ENCODE results near the gene ANKS6.

The ANKS6 gene

DNA sequence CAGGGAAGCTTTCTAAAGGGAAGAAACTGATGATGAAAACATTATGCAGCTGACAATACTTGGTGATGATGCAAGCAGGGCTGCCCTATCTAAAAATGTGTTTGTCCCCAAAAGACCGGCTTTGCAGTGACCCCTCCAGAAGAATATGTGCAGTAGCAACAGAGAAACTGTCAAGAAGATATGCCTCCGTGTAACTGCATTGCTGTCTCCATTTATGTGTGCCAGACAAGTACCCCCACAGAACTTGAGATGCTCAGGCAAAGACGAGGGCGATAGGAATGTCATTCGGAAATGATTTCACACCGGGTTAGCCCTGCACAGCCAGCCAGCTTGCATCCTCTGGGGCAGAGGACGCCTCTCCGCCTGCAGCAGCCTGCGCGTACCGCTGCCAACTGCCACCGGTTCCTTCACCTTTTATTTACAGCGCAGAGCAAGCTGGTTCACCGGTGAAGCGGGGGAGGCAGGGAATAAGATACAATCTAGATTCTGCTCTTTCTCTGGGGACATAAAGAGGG, 89.6 kb downstream of the ANKS6 start:
- DNase-seq (ENCODE audit: low read depth): peak; percentile 25
- TF ChIP-seq, protein P1, sequence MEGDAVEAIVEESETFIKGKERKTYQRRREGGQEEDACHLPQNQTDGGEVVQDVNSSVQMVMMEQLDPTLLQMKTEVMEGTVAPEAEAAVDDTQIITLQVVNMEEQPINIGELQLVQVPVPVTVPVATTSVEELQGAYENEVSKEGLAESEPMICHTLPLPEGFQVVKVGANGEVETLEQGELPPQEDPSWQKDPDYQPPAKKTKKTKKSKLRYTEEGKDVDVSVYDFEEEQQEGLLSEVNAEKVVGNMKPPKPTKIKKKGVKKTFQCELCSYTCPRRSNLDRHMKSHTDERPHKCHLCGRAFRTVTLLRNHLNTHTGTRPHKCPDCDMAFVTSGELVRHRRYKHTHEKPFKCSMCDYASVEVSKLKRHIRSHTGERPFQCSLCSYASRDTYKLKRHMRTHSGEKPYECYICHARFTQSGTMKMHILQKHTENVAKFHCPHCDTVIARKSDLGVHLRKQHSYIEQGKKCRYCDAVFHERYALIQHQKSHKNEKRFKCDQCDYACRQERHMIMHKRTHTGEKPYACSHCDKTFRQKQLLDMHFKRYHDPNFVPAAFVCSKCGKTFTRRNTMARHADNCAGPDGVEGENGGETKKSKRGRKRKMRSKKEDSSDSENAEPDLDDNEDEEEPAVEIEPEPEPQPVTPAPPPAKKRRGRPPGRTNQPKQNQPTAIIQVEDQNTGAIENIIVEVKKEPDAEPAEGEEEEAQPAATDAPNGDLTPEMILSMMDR (IDR thresholded peaks at IDR 0.05; ENCODE audit: insufficient read depth, low read depth, low read length, missing control alignments): no peak
- no peak overlapping the region for H3K4me3 ChIP-seq (ENCODE audit: low read length)

- TF ChIP-seq, protein P1 (IDR thresholded peaks at IDR 0.05; ENCODE audit: insufficient read depth, low read depth, low read length, missing control alignments): no peak
- H3K4me3 ChIP-seq (ENCODE audit: low read length): no peak overlapping the region
- no peak for DNase-seq (ENCODE audit: low read depth)
These were observed 93.4 kb downstream of the ANKS6 start for GRCh38 chr9:98702835-98703380.

- no peak overlapping the region for H3K4me3 ChIP-seq (ENCODE audit: low read length)
- no peak for DNase-seq (ENCODE audit: low read depth)
- TF ChIP-seq, protein P1 (IDR thresholded peaks at IDR 0.05; ENCODE audit: insufficient read depth, low read depth, low read length, missing control alignments): no peak
These were observed 94.0 kb downstream of the ANKS6 start for GRCh38 chr9:98702340-98702739.

DNA sequence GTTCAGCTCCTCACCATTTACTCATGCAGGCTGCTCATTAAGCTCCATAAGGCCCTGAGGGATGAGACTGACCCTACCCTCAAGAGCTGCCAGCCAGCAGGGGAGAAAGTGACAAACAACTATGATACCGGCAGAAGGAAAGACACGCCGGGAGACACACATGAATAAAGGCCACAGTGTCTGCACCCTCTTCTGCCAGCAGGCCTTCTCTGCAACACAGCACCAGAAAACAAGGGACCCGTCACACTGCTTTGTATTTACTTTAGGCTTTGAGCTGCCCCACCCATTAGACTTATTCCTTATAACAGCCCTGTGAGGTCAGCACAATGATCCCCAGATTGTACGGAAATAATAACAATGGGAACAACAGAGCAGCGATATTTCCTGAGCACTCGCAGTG, 94.8 kb downstream of the ANKS6 start:
- no peak overlapping the region for H3K4me3 ChIP-seq (ENCODE audit: low read length)
- TF ChIP-seq, protein P1 (IDR thresholded peaks at IDR 0.05; ENCODE audit: insufficient read depth, low read depth, low read length, missing control alignments): no peak
- DNase-seq (ENCODE audit: low read depth): no peak

- DNase-seq (ENCODE audit: low read depth): no peak
- H3K4me3 ChIP-seq (ENCODE audit: low read length): no peak overlapping the region
- TF ChIP-seq, protein P1 (IDR thresholded peaks at IDR 0.05; ENCODE audit: insufficient read depth, low read depth, low read length, missing control alignments): no peak
These were observed 95.6 kb downstream of the ANKS6 start for GRCh38 chr9:98700801-98701200.

GRCh38 chr9:98698856-98699255, 97.5 kb downstream of the ANKS6 start:
- H3K4me3 ChIP-seq (ENCODE audit: low read length): no peak overlapping the region
- TF ChIP-seq, protein P1 (IDR thresholded peaks at IDR 0.05; ENCODE audit: insufficient read depth, low read depth, low read length, missing control alignments): no peak
- no peak for DNase-seq (ENCODE audit: low read depth)

DNA sequence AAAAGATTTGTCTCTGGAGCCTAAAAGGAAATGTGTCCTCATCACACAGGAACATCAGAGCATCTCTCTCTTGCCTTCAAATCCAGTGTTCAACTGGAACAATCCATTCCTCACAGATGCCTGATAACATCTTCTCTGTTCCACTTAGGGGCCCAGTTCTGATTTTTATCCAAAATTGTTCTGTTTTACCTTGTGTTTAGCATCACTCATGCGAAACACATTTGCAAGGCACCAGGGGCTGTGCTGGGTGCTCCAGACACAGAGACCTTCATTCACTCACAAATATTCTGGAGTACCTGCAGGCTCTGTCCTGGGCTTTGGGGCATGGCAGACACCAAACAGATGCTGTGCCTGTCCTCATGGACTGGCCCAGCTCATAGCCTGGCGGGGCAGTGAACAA, 101.4 kb downstream of the ANKS6 start:
- DNase-seq (ENCODE audit: low read depth): no peak
- no peak overlapping the region for H3K4me3 ChIP-seq (ENCODE audit: low read length)
- TF ChIP-seq, protein P1 (IDR thresholded peaks at IDR 0.05; ENCODE audit: insufficient read depth, low read depth, low read length, missing control alignments): no peak
